ENCODE results near the gene AHCYL1.
A peak's percentile ranks its signal among the peaks of the same experiment; 100 is the strongest.

AHCYL1 gene

GRCh38 chr1:110055493-110056284, 71.1 kb downstream of the AHCYL1 start:
- no peak for TF ChIP-seq CTCF (conservative IDR thresholded peaks at IDR 0.05; ENCODE audit: low read length)
- H3K4me3 ChIP-seq (ENCODE audit: low read length) = no peak overlapping the region
- DNase-seq (ENCODE audit: low read depth) = peak; percentile 59

GRCh38 chr1:110056285-110056683, 71.7 kb downstream of the AHCYL1 start:
- no peak for TF ChIP-seq CTCF (conservative IDR thresholded peaks at IDR 0.05; ENCODE audit: low read length)
- DNase-seq (ENCODE audit: low read depth) = peak; percentile 44
- H3K4me3 ChIP-seq (ENCODE audit: low read length) = no peak overlapping the region

GRCh38 chr1:110056776-110057175, 72.2 kb downstream of the AHCYL1 start:
- no peak overlapping the region for H3K4me3 ChIP-seq (ENCODE audit: low read length)
- TF ChIP-seq CTCF (conservative IDR thresholded peaks at IDR 0.05; ENCODE audit: low read length) = no peak
- peak; percentile 85 for DNase-seq (ENCODE audit: low read depth)

DNA sequence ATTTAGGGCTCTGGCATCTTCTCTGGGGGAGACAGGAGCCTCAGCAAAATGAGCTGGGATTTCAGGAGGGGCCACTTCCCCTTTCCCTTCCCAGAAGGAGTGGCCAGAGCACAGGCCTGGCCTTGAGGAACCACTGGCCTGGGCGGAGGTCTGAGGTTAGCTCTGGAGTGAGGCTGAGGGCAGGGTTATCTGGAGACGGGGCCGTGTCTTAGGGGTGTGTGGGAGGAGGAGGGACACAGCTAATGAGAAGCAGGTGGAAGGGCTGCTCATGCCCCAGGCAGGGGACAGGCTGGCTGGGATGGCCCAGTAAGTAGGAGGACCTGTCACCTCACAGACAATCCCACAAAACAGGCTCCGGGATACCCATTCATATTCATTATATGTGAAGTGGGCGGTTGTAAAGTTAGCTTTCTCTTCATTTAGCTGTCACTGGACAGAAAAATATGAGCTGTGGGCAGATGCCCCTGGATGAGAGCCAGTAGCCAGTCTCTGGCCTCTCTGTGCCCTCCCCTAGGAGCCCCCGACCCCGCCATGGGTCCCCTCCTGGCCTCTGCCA, 73.5 kb downstream of the AHCYL1 start:
- H3K4me3 ChIP-seq (ENCODE audit: low read length) = no peak overlapping the region
- DNase-seq (ENCODE audit: low read depth) = no peak
- no peak for TF ChIP-seq CTCF (conservative IDR thresholded peaks at IDR 0.05; ENCODE audit: low read length)

DNA sequence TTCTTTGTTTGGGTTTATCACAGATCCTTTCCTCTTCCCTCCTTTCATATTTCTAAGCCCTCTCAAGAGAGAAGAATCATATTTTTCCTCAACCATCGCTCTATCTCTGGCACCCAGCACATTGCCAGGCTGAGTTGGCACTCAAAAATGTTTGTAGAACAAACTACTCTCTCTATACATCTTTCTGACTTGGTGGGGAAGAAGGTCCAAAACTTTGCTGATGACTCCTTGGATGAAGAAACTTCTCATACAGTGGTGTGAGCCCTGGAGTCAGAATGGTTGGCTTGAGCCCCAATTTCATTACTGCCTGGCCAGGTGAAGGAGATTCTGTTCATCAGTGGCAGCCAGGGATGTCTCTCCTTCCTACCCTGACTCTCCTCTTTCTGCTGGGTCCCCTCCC, 74.0 kb downstream of the AHCYL1 start:
- H3K4me3 ChIP-seq (ENCODE audit: low read length) = no peak overlapping the region
- TF ChIP-seq CTCF (conservative IDR thresholded peaks at IDR 0.05; ENCODE audit: low read length) = no peak
- DNase-seq (ENCODE audit: low read depth) = no peak

DNA sequence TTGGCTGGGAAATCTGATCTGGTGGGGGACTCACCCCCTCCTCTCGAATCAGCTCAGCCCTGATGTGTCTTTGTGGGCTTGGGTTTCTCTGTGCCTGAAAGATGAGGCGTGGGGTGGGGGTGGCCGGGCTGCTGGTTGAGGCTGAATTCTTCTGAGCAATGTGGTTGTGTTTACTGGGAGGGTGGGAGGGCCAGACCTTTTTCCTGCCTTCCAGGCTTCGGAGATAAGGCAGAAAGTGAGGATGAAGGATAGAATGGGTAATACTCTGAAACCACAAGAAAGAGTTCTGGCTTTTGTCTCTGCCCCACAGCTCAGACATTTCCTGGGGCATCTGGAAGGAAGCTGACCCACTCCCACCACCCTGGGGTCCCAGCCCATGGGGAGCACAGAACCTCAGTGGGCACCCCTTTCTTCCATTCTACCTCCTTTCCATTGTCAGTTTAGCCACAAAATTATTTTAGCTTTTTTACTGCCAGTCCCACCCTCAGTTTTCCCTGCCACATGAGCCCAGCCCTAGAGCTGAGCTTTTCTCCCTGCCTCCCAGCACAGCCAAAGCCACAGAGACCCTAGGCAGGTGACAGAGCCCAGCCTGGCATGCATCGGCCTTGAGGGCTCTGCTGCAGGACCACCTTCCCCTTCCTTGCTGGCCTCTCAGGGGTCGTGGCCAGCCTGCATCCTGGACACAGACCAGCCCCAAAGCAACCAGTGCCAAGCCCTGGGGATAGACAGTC, 74.7 kb downstream of the AHCYL1 start:
- no peak overlapping the region for H3K4me3 ChIP-seq (ENCODE audit: low read length)
- DNase-seq (ENCODE audit: low read depth) = no peak
- TF ChIP-seq CTCF (conservative IDR thresholded peaks at IDR 0.05; ENCODE audit: low read length) = no peak

Data from AG10803 (cell line).